Adipose tissue (tissue), 3 donors: Measurements from ENCODE around the gene STAG1. TPM values are rescaled to one million over a fixed set of nuclear protein-coding genes. Genes with fewer than 3 reads are reported as not detected.

ENCODE experiments used
- polyA plus RNA-seq, 3 donors: library from polyadenylated mRNA; stranded (reverse); fragments of 200-250 nt; gene quantifications; one replicate each; pipeline ENCODE4 v1.2.3, GENCODE V29; 2013
- donor health status: healthy with polysubstance abuse.
- donor health status: Bipolar disorder and iron deficiency.
- donor health status: healthy.

The STAG1 gene
- polyA plus RNA-seq, 3 donors = 7.7 to 16.0 (median 11.9) TPM

Other genes with a start within 250 kb of the STAG1 start
- 10 to 100 TPM in 1 of 3 donors, 1 to 10 TPM in 2; 4.0 to 16.4 (median 5.3) TPM for gene SLC35G2, start 66.7 kb upstream of the STAG1 start, polyA plus RNA-seq
- gene NCK1, start 109.8 kb upstream of the STAG1 start, polyA plus RNA-seq = 10 to 100 TPM; 14.5 to 37.9 (median 32.1) TPM
- gene IL20RB, start 205.6 kb upstream of the STAG1 start, polyA plus RNA-seq = 1 to 10 TPM in 2 of 3 donors, under 1 TPM in 1; 0.30 to 1.9 (median 1.2) TPM